HG03439 (cell line): ENCODE results near the gene SEMA7A.

Experiments used
- ATAC-seq: cut with Tn5 transposase; IDR thresholded peaks from one replicate; pipeline ENCODE4 v1.9.1; 2021; ENCODE audit warnings: mild to moderate bottlenecking, moderate library complexity; ENCODE audit not compliant: unreplicated experiment

The SEMA7A gene

GRCh38 chr15:74417670-74418069 lies 16.1 kb downstream of the SEMA7A start:
- ATAC-seq: no peak

- ATAC-seq: no peak
Measured at GRCh38 chr15:74417225-74417624, 16.5 kb downstream of the SEMA7A start.

- ATAC-seq: no peak
Measured at GRCh38 chr15:74415966-74416916, 17.5 kb downstream of the SEMA7A start.

- no peak for ATAC-seq
Measured at GRCh38 chr15:74414603-74415338, 19.0 kb downstream of the SEMA7A start.

- ATAC-seq: no peak
Measured at GRCh38 chr15:74414081-74414580, 19.6 kb downstream of the SEMA7A start.

- ATAC-seq: no peak
Measured at GRCh38 chr15:74413350-74414080, 20.2 kb downstream of the SEMA7A start.

GRCh38 chr15:74412159-74412558 lies 21.6 kb downstream of the SEMA7A start:
- ATAC-seq: no peak

GRCh38 chr15:74411686-74412085 lies 22.1 kb downstream of the SEMA7A start:
- ATAC-seq: no peak

- ATAC-seq: no peak
Measured at GRCh38 chr15:74410502-74410901, 23.3 kb downstream of the SEMA7A start.

- no peak for ATAC-seq
Measured at GRCh38 chr15:74409225-74409624, 24.5 kb downstream of the SEMA7A start.

GRCh38 chr15:74408815-74409214 lies 24.9 kb downstream of the SEMA7A start:
- no peak for ATAC-seq

GRCh38 chr15:74408385-74408784 lies 25.4 kb downstream of the SEMA7A start:
- ATAC-seq: no peak

- ATAC-seq: no peak
Measured at GRCh38 chr15:74406992-74407705, 26.6 kb downstream of the SEMA7A start.

GRCh38 chr15:74406517-74406916 lies 27.2 kb downstream of the SEMA7A start:
- ATAC-seq: no peak

- no peak for ATAC-seq
Measured at GRCh38 chr15:74405823-74406222, 27.9 kb downstream of the SEMA7A start.

- no peak for ATAC-seq
Measured at GRCh38 chr15:74403991-74404563, 29.7 kb downstream of the SEMA7A start.

- ATAC-seq: no peak
Measured at GRCh38 chr15:74403588-74403919, 30.2 kb downstream of the SEMA7A start.

- no peak for ATAC-seq
Measured at GRCh38 chr15:74402873-74403587, 30.7 kb downstream of the SEMA7A start.

GRCh38 chr15:74402337-74402841 lies 31.4 kb downstream of the SEMA7A start:
- no peak for ATAC-seq
